Stimulated activated memory B cell treated with anti-CD40 and anti-IgM and Interleukin-4, amounts not matched to agents 10 μg/mL and 1 μg/mL and 100 μg/mL, for 72 hours (primary cell): ENCODE measurements around the gene MIS18A.
A peak's percentile ranks its signal among the peaks of the same experiment; 100 is the strongest.

Experiments used
- ATAC-seq: fragments of 150-1000 bp; cut with Tn5 transposase; 2 replicates; pipeline ENCODE4 v1.10.0; 2021
- H3K27ac Mint-ChIP-seq: one replicate; pipeline ENCODE4 v1.8.0; 2022; ENCODE audit warnings: mild to moderate bottlenecking, mixed read lengths
- H3K27me3 Mint-ChIP-seq: one replicate; pipeline ENCODE4 v1.8.0; 2022; ENCODE audit warnings: mixed read lengths
- H3K36me3 Mint-ChIP-seq: one replicate; pipeline ENCODE4 v1.8.0; 2022; ENCODE audit warnings: mixed read lengths
- H3K4me1 Mint-ChIP-seq: one replicate; pipeline ENCODE4 v1.8.0; 2022; ENCODE audit warnings: mixed read lengths
- H3K4me3 Mint-ChIP-seq: one replicate; pipeline ENCODE4 v1.8.0; 2022; ENCODE audit warnings: mild to moderate bottlenecking, moderate library complexity, mixed read lengths
- H3K9me3 Mint-ChIP-seq: one replicate; pipeline ENCODE4 v1.8.0; 2022; ENCODE audit warnings: mixed read lengths

The MIS18A gene, protein sequence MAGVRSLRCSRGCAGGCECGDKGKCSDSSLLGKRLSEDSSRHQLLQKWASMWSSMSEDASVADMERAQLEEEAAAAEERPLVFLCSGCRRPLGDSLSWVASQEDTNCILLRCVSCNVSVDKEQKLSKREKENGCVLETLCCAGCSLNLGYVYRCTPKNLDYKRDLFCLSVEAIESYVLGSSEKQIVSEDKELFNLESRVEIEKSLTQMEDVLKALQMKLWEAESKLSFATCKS

DNA sequence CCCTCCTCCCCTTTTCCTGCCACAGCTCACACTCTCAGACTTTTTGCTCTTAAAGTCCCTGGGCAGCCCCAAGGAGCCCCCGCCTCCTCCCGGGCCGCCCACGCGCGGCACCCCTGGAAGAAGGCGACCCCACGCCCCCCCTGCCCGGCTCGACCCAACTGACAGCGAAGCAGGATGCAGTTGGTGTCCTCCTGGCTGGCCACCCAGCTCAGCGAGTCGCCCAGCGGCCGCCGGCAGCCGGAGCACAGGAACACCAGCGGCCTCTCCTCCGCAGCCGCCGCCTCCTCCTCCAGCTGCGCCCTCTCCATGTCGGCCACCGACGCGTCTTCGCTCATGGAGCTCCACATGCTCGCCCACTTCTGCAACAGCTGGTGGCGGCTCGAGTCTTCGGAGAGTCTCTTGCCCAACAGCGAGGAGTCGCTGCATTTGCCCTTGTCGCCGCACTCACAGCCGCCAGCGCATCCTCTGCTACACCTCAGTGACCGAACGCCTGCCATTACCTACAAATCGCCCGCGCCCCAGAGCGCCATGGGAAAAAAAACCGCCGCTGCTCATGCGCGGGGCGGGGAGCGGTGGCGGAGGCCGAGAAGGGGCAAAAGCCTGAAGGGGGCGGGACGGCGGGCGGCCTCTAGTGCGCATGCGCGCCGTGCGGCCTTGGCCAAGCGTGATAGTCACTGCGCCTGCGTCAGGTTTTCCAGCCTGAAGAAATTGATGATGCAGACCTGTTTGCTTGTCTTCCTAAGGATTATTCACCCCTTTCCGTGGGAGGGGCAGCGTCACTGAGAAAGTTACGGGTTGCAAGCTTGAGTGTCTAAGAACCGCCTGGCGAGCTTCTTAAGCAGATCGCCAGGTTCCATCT is at the start of gene MIS18A:
MIS18A (minus strand) TSS at position 532 of the 859 bp plus-strand sequence; CDS start at position 497, 35 bp downstream.
- H3K27me3 Mint-ChIP-seq = no peaks in the 10 kb centered on the region
- H3K9me3 Mint-ChIP-seq = no peaks in the 10 kb centered on the region
- H3K4me3 Mint-ChIP-seq = peak within 1 kb of the TSS; percentile 100
- peaks cover 23% of the 10 kb centered on the region for H3K36me3 Mint-ChIP-seq
- H3K4me1 Mint-ChIP-seq = peaks cover 35% of the 10 kb centered on the region
- H3K27ac Mint-ChIP-seq = peak within 1 kb of the TSS; percentile 89
- peak; percentile 96 for ATAC-seq

DNA sequence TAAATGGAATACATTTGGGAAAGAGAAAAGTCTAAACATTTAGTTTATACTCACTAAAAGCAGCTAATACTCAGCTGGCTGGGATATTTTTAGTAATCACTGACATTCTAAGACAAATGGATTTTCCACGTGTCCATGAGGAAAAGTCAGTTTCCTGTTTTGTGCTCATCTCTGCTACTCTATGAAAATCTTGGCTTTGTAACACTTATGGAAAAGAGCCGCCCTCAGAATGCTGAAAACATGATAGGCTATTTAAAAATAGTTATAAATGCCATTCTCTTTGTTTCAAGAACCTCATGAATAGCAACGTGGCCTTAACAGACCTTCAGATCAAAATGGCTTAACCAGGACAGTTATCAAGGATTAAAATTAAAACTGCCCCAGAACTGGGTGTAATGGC is 49.7 kb upstream of the MIS18A start:
- Mint-ChIP-seq H3K4me3 (no peak overlapping the region), H3K9me3 (peaks cover 3% of the 10 kb centered on the region), H3K4me1 (peaks cover 9% of the 10 kb centered on the region), H3K27ac (no peak overlapping the region), H3K36me3 (peaks cover 95% of the 10 kb centered on the region), H3K27me3 (no peaks in the 10 kb centered on the region)
- no peak for ATAC-seq

DNA sequence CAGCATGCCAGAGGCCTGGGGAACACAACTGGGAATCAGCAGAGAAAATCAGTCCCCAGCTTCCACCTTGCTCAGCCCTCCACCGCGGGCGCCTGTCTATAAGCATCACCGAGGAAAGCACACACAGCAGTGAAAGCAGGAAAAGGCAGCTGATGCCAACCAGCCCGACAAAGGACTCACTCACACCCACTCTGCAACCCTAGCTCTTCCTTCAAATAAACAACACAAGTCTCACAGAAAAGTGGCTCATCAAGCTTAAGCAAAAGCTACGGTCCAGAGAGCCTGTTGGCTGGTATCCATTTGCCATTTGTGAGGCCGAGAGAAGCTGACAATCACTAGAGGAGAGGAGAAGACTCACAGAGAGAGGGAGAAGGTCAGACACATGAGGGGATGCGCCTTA is 46.9 kb upstream of the MIS18A start:
- Mint-ChIP-seq H3K27ac (no peak overlapping the region), H3K27me3 (no peaks in the 10 kb centered on the region), H3K36me3 (peaks cover 94% of the 10 kb centered on the region), H3K4me3 (no peak overlapping the region), H3K9me3 (no peaks in the 10 kb centered on the region), H3K4me1 (no peaks in the 10 kb centered on the region)
- ATAC-seq = no peak

DNA sequence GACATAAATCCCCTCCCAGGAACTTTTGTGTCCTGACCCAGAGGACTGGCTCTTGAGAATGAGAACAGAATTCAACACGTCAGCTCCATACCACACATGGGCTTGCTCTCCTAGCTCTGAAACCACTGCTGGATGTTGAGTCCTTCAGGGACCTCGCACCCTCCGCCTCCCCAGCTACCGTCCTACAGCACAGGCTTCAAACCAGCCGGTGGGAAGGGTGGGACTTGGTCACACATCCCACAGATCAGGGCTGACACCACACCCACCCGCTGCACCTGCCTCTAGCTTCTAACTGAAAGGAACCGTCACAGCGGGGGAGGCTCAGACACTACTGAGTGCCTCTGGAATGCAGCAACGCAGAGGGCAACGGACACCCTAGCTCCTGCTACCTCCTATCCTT is 43.8 kb upstream of the MIS18A start:
- no peak for ATAC-seq
- Mint-ChIP-seq H3K4me3 (no peak overlapping the region), H3K36me3 (peaks cover 91% of the 10 kb centered on the region), H3K27ac (no peak overlapping the region), H3K9me3 (no peaks in the 10 kb centered on the region), H3K27me3 (no peaks in the 10 kb centered on the region), H3K4me1 (no peaks in the 10 kb centered on the region)

DNA sequence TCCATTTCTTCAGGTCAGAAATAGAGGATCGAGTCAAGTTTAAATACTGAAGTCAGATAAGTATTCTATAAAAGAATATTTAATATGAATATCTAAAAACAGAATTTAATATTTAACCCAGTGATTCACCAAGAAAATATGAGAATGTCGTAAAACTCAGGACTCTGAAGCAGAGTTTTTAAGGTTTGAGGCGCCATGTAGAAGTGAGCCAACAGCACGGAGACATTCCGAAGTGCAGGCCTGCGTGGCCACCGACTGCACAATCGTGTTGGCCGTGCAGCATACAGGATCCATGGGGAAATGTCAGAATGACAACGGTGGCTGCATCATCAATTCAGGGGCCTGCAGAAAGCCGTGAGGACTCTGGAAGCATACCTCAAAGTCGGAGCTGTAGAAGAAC is 43.3 kb upstream of the MIS18A start:
- Mint-ChIP-seq H3K4me3 (no peak overlapping the region), H3K27me3 (no peaks in the 10 kb centered on the region), H3K9me3 (no peaks in the 10 kb centered on the region), H3K4me1 (no peaks in the 10 kb centered on the region), H3K27ac (no peak overlapping the region), H3K36me3 (peaks cover 91% of the 10 kb centered on the region)
- no peak for ATAC-seq

DNA sequence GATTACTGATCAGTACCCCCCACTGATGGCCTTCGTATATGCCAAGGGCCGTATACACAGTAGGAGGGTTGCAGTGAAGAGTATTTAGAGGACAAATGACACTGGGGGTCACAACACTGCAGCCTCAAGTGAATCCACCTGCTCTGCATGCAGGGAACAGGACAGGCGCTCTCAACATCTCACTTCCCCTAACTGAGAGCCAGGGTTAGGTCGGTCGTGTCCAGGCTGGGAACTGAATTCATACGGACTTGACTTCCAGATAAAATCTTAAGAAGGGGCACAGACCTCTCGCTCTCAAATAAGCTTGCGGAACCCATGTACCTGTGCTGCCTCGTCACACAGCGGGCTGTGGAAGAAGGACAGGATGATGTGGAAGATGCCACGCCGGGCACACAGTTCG is 42.6 kb upstream of the MIS18A start:
- no peaks in the 10 kb centered on the region for H3K27me3 Mint-ChIP-seq
- H3K4me3 Mint-ChIP-seq = no peak overlapping the region
- no peak overlapping the region for H3K27ac Mint-ChIP-seq
- no peak for ATAC-seq
- peaks cover 88% of the 10 kb centered on the region for H3K36me3 Mint-ChIP-seq
- no peaks in the 10 kb centered on the region for H3K4me1 Mint-ChIP-seq
- H3K9me3 Mint-ChIP-seq = no peaks in the 10 kb centered on the region

DNA sequence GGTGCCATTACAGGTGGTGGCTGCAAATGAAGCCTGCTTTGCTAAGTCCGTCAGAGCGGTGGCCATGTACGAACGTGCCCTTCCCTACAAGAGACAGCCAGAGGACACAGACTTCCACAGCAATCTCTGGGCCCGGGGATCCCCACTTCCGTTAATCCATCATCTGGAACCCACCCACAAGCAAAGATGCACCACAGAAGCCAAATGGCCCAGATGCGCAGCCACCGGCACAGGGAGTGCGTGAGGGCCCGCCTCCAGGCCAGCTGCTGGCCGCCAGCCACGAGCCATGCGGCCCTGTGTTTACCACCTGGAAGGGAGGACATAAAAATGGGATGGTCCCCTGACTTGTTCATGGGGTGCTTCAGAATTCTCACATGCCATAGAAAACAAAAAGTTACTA is 41.9 kb upstream of the MIS18A start:
- H3K4me1 Mint-ChIP-seq = no peaks in the 10 kb centered on the region
- no peak overlapping the region for H3K4me3 Mint-ChIP-seq
- no peak overlapping the region for H3K27ac Mint-ChIP-seq
- no peaks in the 10 kb centered on the region for H3K9me3 Mint-ChIP-seq
- ATAC-seq = no peak
- peaks cover 81% of the 10 kb centered on the region for H3K36me3 Mint-ChIP-seq
- no peaks in the 10 kb centered on the region for H3K27me3 Mint-ChIP-seq

DNA sequence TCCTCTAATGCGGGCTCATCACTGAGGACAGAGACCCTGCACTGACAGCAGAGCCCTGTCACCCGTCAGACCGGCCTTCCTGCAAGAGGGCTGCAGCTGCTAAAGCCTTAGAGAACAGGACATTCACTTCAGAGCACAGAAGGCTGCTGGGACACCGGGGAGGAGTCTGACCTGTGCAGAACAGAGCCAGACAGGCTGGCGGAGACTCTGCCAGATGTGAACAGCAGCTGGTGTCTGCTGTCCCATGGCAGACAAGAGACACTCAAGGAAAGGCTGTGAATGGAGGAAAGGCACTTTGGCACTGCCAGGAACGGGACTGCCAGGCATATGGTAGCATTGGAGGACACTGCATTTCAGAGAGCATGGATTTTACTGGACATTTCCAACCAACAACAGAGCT is 41.2 kb upstream of the MIS18A start:
- no peak overlapping the region for H3K27ac Mint-ChIP-seq
- peaks cover 74% of the 10 kb centered on the region for H3K36me3 Mint-ChIP-seq
- H3K4me3 Mint-ChIP-seq = no peak overlapping the region
- ATAC-seq = no peak
- H3K4me1 Mint-ChIP-seq = no peaks in the 10 kb centered on the region
- no peaks in the 10 kb centered on the region for H3K27me3 Mint-ChIP-seq
- no peaks in the 10 kb centered on the region for H3K9me3 Mint-ChIP-seq

DNA sequence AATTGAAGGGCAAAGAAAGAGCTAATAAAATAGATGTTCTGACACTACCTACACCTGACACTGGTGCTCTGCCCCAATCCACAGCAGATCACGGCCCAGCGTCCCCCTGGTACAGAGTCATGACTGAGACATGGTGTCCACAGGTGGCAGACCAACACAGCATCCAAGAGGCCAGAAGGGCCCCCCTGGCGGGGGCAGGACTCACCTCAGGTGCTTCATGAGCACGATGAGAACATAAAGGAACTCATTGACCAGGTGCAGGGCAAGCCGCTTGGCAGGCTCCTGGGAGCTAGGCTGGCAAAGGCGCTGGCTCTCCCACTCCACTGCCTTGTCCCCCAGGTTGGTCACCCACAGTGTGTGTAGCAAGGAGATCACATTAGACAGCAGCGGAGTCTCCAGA is 40.2 kb upstream of the MIS18A start:
- Mint-ChIP-seq H3K4me1 (no peaks in the 10 kb centered on the region), H3K9me3 (no peaks in the 10 kb centered on the region), H3K27ac (no peak overlapping the region), H3K4me3 (no peak overlapping the region), H3K36me3 (peaks cover 73% of the 10 kb centered on the region), H3K27me3 (no peaks in the 10 kb centered on the region)
- no peak for ATAC-seq

DNA sequence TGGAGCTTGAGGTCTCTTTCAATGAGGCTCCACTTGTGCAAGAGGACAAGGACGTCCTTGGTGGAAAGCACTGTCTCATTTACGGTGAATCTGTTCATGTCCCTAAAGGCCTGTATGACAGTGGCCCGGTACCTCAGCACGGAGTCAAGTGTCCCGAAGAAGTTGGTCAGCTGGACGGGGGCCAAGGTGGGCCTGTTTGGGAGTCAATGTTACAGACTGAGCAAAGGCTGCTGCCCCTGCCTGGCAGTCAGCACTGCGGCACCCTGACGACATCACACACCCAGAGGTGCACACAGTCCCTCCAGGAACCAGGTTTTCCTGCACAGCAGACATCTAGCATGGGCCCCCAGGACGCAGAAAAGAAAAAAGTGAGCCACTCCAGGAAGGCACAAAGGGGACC is 38.9 kb upstream of the MIS18A start:
- H3K4me3 Mint-ChIP-seq = no peak overlapping the region
- ATAC-seq = no peak
- H3K27ac Mint-ChIP-seq = no peak overlapping the region
- peaks cover 77% of the 10 kb centered on the region for H3K36me3 Mint-ChIP-seq
- H3K4me1 Mint-ChIP-seq = no peaks in the 10 kb centered on the region
- no peaks in the 10 kb centered on the region for H3K9me3 Mint-ChIP-seq
- H3K27me3 Mint-ChIP-seq = no peaks in the 10 kb centered on the region

DNA sequence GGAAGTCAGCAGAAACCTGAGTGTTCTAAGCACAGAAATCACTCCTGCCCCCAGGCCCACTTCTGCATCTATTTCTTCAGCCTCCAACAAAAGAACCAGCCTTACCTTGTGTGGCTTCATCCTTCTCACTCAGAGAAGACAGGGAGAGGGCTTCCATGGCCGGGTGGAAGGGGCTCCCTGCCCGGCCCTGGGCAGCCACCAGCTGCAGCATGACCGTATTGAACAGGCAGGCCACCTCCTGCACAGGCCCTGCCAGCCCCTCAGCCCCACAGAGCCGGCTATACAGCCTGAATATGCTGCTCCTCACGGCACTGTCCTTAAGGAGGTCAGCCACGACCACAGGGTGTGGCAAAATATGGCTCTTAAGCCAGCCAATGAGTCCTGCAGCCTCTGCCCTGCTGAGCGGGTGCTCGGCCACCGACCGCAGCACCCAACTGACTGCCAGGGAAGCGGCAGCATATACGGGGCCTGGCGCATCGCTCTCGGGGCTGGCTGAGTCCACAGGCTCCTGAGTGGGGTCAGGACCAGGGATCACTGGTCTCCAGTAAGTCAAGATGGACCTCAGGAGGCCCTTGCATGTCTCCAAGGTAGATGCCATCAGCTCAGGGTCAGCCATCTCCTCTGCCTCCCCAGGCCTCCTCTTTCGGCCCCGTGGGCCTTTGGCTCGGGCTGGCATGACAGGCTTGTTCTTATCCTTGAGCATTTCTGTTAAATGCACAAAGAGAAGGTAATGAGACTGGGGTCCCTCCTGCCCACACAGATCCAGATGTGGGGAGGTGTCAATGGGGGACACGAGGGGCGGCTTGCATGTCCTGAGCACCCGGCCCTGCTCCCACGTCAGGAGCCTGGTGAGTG is 37.7 kb upstream of the MIS18A start:
- H3K4me3 Mint-ChIP-seq = no peak overlapping the region
- H3K9me3 Mint-ChIP-seq = no peaks in the 10 kb centered on the region
- no peak for ATAC-seq
- no peaks in the 10 kb centered on the region for H3K27me3 Mint-ChIP-seq
- peaks cover 5% of the 10 kb centered on the region for H3K4me1 Mint-ChIP-seq
- peaks cover 76% of the 10 kb centered on the region for H3K36me3 Mint-ChIP-seq
- no peak overlapping the region for H3K27ac Mint-ChIP-seq

DNA sequence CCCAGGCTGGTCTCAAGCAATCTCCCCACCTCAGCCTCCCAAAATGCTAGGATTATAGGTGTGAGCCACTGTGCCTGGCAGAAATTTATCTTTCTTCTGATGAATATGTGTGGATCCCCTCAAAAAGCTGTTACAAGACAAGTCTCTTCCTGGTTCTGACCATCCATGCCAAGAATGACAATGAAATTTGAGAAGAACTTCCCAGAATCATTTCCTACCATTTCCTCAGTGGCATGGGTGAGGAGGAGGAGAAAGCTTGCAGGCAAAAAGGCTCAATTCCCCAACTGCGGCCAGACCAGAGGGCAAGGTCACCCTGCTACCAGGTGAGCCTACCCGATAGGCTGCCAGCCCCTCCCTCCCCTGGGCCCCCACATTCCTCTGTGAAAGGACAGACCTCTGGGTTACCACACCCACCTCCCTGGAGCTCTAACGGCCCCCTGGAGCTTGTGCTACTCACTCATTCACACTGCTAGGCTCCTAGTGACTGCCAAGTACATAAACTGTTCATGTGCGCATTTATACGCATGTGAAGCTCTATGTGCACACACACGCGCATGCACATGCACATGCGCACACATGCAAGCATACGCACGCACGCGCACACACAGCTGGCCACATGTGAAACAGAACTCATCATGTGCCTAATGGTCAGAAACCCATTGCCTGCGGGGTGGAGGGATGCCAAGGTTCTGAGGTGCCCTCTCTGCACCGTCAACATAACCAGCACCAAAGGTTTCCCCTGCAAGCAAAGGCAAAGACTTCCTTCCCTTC is 36.8 kb upstream of the MIS18A start:
- no peak for ATAC-seq
- H3K27me3 Mint-ChIP-seq = no peaks in the 10 kb centered on the region
- H3K27ac Mint-ChIP-seq = no peak overlapping the region
- peaks cover 76% of the 10 kb centered on the region for H3K36me3 Mint-ChIP-seq
- H3K4me1 Mint-ChIP-seq = peaks cover 14% of the 10 kb centered on the region
- no peak overlapping the region for H3K4me3 Mint-ChIP-seq
- H3K9me3 Mint-ChIP-seq = no peaks in the 10 kb centered on the region

DNA sequence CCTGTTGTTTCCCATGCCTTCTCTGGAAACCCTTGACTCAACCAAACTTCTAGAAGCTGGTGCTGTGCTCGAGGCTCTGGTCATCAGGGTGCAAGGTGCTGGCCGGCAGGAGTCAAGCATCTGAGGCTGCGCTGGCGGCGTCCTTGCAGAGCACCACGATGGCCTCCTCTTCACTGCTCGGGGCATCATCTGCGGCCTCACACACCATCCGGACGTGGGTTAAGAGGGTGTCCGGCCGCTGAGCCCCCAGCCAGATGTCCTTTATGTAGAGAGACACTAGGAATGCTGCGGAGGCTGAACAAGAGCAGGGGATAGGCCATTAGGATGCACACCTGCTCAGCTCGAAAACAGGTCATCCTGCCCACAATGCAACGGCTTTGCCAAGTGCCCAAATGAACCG is 36.0 kb upstream of the MIS18A start:
- ATAC-seq = no peak
- Mint-ChIP-seq H3K27me3 (no peaks in the 10 kb centered on the region), H3K36me3 (peaks cover 70% of the 10 kb centered on the region)

DNA sequence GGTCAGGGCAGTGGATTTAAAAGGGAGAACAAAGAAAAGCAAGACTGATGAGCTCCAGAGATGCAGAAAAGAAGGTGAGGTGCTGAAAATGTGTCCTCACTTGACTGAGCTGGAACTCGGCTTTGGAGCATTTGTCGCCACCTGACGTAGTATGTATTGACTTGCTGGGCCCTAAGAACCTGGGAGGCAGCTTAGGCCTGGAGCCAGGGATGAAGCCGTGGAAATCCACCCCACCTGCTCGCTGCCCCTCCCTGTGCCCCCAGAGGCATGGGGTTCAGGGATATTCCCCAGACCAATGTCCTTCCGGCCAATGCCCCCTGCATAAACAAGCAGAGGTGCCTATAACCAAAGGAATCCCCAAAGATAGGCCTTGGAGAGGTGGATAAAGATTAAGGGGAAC is 34.1 kb upstream of the MIS18A start:
- peaks cover 67% of the 10 kb centered on the region for H3K36me3 Mint-ChIP-seq
- peaks cover 14% of the 10 kb centered on the region for H3K4me1 Mint-ChIP-seq
- H3K27me3 Mint-ChIP-seq = no peaks in the 10 kb centered on the region
- no peak overlapping the region for H3K27ac Mint-ChIP-seq
- no peaks in the 10 kb centered on the region for H3K9me3 Mint-ChIP-seq
- no peak overlapping the region for H3K4me3 Mint-ChIP-seq
- ATAC-seq = no peak

More for the DNA sequence above, 36.0 kb upstream of the MIS18A start:
- Mint-ChIP-seq H3K9me3 (no peaks in the 10 kb centered on the region), H3K4me3 (no peak overlapping the region), H3K27ac (no peak overlapping the region), H3K4me1 (peaks cover 14% of the 10 kb centered on the region)

DNA sequence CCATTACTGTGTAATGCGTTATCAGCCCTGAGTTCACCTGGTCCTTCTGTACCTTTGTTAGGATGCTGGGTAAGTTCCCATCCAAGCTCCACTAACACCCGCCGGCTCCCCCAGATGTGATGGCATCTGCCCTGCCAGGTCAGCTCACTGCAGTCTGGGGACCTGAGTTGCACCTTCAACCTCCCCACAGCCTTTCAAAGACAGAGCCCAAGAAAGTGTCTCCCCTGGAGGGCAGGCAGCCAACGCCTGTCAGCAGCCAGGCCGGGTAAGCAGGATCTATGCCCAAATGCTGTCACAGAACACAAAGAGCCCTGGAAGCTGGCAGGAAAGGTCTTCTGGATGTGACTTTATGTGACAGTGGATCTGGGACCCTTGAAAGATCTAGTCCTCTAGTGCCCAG is 33.5 kb upstream of the MIS18A start:
- Mint-ChIP-seq H3K27me3 (no peaks in the 10 kb centered on the region), H3K4me3 (no peak overlapping the region), H3K36me3 (peaks cover 62% of the 10 kb centered on the region), H3K27ac (peak overlapping the region; percentile 9), H3K4me1 (peaks cover 14% of the 10 kb centered on the region), H3K9me3 (no peaks in the 10 kb centered on the region)
- no peak for ATAC-seq
